Effector CD4-positive, alpha-beta T cell (primary cell): Measurements from ENCODE around the gene BMAL1.

Source experiments
- DNase-seq: peaks from one replicate; pipeline ENCODE4 v3.0.0-alpha.2; 2020

The BMAL1 gene

DNA sequence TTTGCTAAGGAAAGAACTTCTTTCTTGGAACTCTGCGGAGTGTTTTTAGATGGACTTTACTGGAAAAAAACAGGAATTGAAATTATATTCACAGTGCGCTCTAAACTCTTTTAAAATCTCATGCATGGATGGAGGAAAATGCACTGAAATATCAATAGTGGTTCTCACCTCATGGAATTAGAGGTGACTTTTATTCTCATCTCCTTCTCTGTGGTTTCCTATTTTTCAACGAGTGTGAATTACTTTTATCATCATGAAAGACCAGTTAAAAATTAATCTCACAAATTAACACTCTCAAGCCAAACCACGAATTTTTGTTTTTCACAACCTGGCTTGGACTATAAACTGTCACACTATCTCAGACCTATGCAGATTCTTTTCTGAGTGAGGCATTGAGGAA, 16.6 kb downstream of the BMAL1 start:
- no peak for DNase-seq

DNA sequence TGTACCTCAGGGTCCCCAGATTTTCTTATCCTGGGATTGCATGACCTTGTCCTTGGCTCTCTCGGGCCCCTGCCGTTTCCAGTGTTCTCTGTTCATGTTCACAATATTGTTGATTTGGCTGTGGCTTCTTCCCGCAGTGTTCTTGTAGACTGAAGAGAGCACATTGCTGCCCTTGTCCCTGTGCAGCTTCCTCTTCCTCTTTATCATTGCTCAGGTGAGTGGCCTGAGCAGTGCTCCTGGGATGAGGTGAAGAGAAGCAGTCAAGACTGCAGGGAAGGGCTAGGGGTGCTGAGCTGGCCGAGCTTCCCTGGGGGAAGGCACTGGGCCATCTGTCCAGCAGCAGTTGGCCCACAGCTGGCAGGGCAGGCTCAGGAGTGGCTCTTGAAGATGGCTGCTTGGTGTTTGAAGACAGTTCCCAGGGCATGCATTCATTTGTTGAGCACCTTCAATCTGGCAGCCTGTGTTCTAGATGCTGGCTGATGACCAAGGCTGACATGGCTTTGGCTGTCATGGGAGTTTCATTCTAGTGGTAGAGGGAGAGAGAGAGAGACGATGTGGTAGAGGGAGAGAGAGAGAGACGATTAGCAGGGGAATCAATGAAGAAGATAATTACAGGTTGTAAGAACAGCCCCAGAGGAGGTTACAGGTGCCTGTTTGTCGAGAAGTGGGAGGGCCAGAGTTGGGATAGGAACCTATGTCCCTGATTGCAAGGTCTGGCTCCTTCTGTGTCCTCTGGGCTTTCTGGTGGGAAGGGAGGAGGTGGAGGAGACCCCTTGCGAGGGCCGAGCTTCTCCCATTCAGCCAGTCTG, 17.4 kb downstream of the BMAL1 start:
- no peak for DNase-seq

- no peak for DNase-seq
Observed at GRCh38 chr11:13297308-13297916, 19.8 kb downstream of the BMAL1 start.

GRCh38 chr11:13297917-13298356, 20.3 kb downstream of the BMAL1 start:
- no peak for DNase-seq

- no peak for DNase-seq
Observed at GRCh38 chr11:13298765-13299164, 21.2 kb downstream of the BMAL1 start.

DNA sequence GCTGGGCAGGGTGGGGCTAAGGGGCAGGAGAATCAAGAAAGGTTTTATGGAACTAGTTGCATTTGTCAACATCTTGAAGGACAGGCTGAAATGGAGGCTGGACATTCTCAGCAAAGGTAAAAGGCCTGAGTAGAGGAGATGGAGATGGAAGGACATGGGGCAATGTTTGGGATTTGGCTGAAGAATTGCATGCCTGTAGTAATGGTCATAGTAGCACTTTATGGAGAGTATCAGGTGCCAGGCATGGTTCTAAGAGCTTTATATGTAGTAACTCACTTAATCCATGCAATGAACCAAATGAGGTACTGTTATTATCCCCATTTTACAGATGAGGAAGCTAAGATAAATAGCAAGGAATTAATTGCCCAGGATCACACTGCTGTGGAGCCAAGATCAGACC, 23.9 kb downstream of the BMAL1 start:
- DNase-seq, result no peak

- DNase-seq, result no peak
Observed at GRCh38 chr11:13302420-13302958, 24.9 kb downstream of the BMAL1 start.

DNA sequence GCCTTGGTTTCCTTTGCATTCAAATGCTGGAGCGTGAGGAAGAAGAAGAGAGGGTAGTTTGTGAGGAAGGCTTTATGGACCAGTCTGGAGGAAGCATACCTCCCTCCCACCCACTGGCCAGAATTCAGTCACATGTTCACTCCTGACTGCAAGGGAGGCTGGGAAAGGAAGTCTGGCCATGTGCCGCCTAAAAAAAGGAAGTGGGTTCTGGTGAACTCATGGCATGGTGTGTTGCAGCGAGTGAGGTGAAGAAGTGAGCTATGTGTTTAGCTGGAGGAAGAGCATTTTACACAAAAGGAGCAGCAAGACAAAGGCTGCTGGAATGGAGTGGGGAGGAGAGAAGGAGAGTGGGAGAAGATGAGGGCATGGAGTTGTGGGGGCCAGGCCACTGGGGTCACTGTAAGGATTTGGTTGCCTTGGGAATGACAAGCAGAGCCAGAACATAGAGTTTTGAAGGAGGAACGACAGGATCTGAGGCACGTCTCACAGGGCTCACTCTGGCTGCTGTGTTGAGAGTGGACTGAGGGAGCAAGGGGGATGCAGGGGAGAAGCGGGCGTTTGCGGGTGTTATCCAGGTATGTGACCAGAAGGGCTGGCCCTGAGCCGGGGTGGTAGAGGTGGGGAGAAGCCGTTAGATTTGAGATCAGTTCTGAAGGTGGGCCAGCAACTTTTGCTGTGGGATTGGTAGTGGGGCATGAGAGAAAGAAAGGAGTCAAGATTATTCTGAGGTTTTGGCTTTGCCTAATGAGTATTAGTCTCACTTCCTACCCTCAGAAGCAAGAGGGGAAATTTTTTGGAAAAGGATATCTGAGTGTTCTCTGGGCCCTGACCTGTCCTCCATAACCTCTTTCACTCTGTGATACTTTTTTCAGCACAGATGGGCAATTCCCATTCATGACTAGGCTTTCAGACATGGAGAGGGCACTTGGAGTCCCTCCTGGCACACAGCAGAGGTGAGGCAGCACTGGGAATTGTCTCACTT, 26.4 kb downstream of the BMAL1 start:
- DNase-seq, result no peak

DNA sequence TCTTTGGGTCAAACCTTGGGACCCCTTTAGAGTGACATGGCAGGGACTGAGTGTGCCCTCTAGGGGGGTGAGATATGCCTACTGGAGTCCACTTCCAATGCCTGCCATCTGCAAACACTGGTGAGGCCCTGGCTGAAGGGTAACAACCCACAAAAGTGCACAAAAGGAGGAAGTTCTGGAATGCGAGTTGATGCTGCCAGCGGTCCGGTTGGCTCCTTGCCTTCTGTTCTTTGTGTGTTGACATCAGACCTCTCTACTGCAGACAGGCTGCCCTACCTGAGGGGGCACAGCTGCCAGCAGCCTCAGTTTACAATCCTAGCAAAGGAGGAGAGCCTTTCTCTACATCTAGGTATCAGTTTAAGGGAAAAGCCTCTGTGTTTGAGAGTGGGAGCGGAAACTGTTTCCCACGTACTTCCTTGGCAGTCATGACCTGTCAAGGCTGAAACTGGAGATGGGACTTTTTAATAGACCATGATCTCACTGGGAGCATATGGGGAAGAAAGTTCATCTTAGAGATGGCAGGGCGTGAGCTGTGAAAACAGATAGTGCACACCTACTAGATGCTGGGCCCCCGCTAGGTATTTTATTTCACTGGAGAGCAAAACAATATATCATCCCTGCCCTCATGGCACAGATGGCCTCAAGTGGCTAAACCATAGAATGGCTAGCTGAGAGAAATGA, 27.2 kb downstream of the BMAL1 start:
- DNase-seq, result no peak

GRCh38 chr11:13308704-13309103, 31.1 kb downstream of the BMAL1 start:
- DNase-seq, result no peak

GRCh38 chr11:13309156-13309555, 31.6 kb downstream of the BMAL1 start:
- DNase-seq, result no peak

- no peak for DNase-seq
Observed at GRCh38 chr11:13310443-13310842, 32.9 kb downstream of the BMAL1 start.

DNA sequence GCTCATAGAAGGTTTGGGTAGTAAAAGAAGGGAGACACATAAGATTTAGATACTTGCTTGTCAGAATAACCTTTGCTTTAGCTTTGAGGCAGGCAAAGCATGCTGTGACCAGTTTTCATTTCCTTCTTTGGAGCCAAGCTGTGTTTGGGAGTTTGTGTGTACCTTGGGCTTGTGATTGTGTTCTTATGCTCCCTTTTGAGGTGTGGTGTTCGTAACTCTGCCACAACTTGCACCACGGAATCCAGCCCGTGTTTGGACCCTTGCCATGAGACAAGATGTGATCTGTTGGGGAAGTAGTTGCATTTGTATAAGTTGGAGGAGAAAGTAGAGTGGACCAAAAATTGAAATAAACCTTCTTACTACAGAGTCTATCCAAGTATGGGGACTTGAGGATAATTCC, 34.0 kb downstream of the BMAL1 start:
- no peak for DNase-seq

- no peak for DNase-seq
Observed at GRCh38 chr11:13313005-13313819, 35.6 kb downstream of the BMAL1 start.

DNA sequence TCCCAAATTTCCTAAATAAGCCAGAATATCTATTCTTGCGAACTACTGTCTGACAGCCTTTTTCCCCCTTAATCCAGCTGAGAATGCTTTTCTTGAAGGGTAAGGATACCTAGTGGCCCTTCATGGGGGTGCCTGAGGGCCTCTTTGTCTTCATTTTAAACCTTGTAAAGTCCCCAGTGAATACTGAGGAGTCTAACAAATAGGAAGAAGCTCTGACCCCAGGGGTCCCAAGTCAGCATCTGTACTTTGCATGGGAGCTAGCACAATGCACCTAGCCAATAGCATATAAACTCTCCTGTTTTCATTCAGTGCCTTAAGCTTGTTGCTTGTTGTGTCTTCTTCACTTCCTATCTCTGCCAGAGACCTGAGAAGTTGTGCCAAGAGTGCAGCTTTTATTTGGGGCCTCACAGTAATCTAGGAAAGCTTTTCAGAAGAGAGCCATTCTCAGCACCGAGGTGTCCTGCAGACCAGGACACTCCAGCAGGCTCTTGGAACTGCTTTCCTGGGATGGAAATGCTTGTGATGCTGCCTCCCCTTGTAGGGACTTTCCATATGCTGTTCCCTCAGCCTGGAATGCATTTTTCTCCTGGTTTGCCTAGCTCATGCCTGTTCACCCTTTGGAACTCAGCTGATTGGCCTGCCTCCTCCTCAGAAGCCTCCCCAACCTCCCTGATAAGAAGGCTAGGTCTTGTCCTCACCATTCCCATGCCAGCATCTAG, 37.2 kb downstream of the BMAL1 start:
- no peak for DNase-seq

- DNase-seq, result no peak
Observed at GRCh38 chr11:13315517-13316432, 38.2 kb downstream of the BMAL1 start.

GRCh38 chr11:13316528-13316961, 39.0 kb downstream of the BMAL1 start:
- no peak for DNase-seq

- DNase-seq, result no peak
Observed at GRCh38 chr11:13317293-13318080, 39.9 kb downstream of the BMAL1 start.
